HEK293T (cell line): ENCODE results near the gene KIRREL3.

Experiments
- CTCF ChIA-PET: fragments of 350-600 bp; formaldehyde crosslinking; extraction: SDS; loops from one replicate; lab custom pipeline; 2021; ENCODE audit warnings: antibody characterized with exemption, inconsistent platforms; lab: Yijun Ruan, JAX
- POLR2A ChIA-PET: fragments of 350-600 bp; formaldehyde crosslinking; extraction: SDS; loops from one replicate; lab custom pipeline; 2020; ENCODE audit warnings: antibody characterized with exemption, inconsistent platforms; lab: Yijun Ruan, JAX
- DNase-seq: peaks from one replicate; pipeline ENCODE4 v3.0.0; 2012; ENCODE audit warnings: mixed read lengths; ENCODE audit errors: extremely low spot score
- ARNT ChIP-seq: fragments of 450-650 bp; IDR thresholded peaks from 2 replicates; pipeline ENCODE4 v1.6.1; 2017; ENCODE audit warnings: mild to moderate bottlenecking
- BHLHE40 ChIP-seq: fragments of 450-650 bp; IDR thresholded peaks from 2 replicates; pipeline ENCODE4 v1.6.1; 2016; ENCODE audit warnings: mild to moderate bottlenecking, moderate library complexity, borderline replicate concordance
- CTBP1 ChIP-seq: fragments of 450-650 bp; IDR thresholded peaks from 2 replicates; pipeline ENCODE4 v1.6.1; 2016; ENCODE audit warnings: borderline replicate concordance
- ELF4 ChIP-seq: fragments of 450-650 bp; IDR thresholded peaks from 2 replicates; pipeline ENCODE4 v1.6.1; 2017; ENCODE audit warnings: antibody characterized with exemption
- FOXA1 ChIP-seq: fragments of 450-650 bp; IDR thresholded peaks from 2 replicates; pipeline ENCODE4 v1.6.1; 2016; ENCODE audit warnings: mild to moderate bottlenecking
- FOXK2 ChIP-seq: fragments of 450-650 bp; IDR thresholded peaks from 2 replicates; pipeline ENCODE4 v1.6.1; 2016; ENCODE audit warnings: mild to moderate bottlenecking
- FOXM1 ChIP-seq: fragments of 450-650 bp; IDR thresholded peaks from 2 replicates; pipeline ENCODE4 v1.6.1; 2017; ENCODE audit warnings: mild to moderate bottlenecking, borderline replicate concordance
- HDGF ChIP-seq: fragments of 450-650 bp; IDR thresholded peaks from 2 replicates; pipeline ENCODE4 v1.6.1; 2017; ENCODE audit warnings: antibody characterized with exemption, borderline replicate concordance
- L3MBTL2 ChIP-seq: fragments of 450-650 bp; conservative IDR thresholded peaks from 2 replicates; pipeline ENCODE4 v1.6.1; 2016; ENCODE audit warnings: mild to moderate bottlenecking
- LEF1 ChIP-seq: fragments of 450-650 bp; IDR thresholded peaks from 2 replicates; pipeline ENCODE4 v1.6.1; 2017; ENCODE audit warnings: mild to moderate bottlenecking, borderline replicate concordance
- NFRKB ChIP-seq: fragments of 450-650 bp; IDR thresholded peaks from 2 replicates; pipeline ENCODE4 v1.6.1; 2016; ENCODE audit warnings: mild to moderate bottlenecking, moderate library complexity
- PKNOX1 ChIP-seq: fragments of 450-650 bp; IDR thresholded peaks from 2 replicates; pipeline ENCODE4 v1.6.1; 2016
- SP1 ChIP-seq: fragments of 450-650 bp; IDR thresholded peaks from 2 replicates; pipeline ENCODE4 v1.6.1; 2017
- SUZ12 ChIP-seq: fragments of 450-650 bp; IDR thresholded peaks from 2 replicates; pipeline ENCODE4 v1.6.1; 2016; ENCODE audit warnings: mild to moderate bottlenecking
- TARDBP ChIP-seq: fragments of 450-650 bp; IDR thresholded peaks from 2 replicates; pipeline ENCODE4 v1.6.1; 2016
- ZNF384 ChIP-seq: fragments of 450-650 bp; IDR thresholded peaks from 2 replicates; pipeline ENCODE4 v1.6.1; 2016

KIRREL3 gene

GRCh38 chr11:126655807-126656128 is 344.8 kb downstream of the KIRREL3 start:
- DNase-seq = no peak
- CTCF ChIA-PET = no interaction called here
- POLR2A ChIA-PET = no interaction called here
- TF ChIP-seq CTBP1 = no peak
- no peak for TF ChIP-seq ZNF384
- TF ChIP-seq FOXK2 = no peak
- TF ChIP-seq FOXA1 = no peak
- no peak for TF ChIP-seq LEF1
- no peak for TF ChIP-seq TARDBP
- no peak for TF ChIP-seq SUZ12
- no peak for TF ChIP-seq PKNOX1
- TF ChIP-seq SP1 = no peak
- TF ChIP-seq ELF4 = no peak
- TF ChIP-seq ARNT = no peak
- no peak for TF ChIP-seq BHLHE40
- no peak for TF ChIP-seq HDGF

GRCh38 chr11:126654886-126655806 is 345.4 kb downstream of the KIRREL3 start:
- no peak for DNase-seq
- ChIA-PET POLR2A (no interaction called here), CTCF (no interaction called here)
- TF ChIP-seq BHLHE40 (no peak), FOXM1 (no peak), CTBP1 (no peak), ZNF384 (no peak), PKNOX1 (no peak), FOXK2 (no peak)

GRCh38 chr11:126653040-126653439 is 347.5 kb downstream of the KIRREL3 start:
- POLR2A ChIA-PET = no interaction called here
- CTCF ChIA-PET = interaction anchor here (0.6 kb wide), 1 partner anchor 169 kb away, joined by 3 read pairs; no protein-coding TSS in a partner anchor

GRCh38 chr11:126647735-126648134 is 352.8 kb downstream of the KIRREL3 start:
- no peak for TF ChIP-seq LEF1
- TF ChIP-seq PKNOX1 = no peak
- no peak for TF ChIP-seq FOXK2
- TF ChIP-seq ZNF384 = no peak
- no peak for TF ChIP-seq TARDBP
- no peak for TF ChIP-seq ARNT
- no peak for TF ChIP-seq BHLHE40
- TF ChIP-seq L3MBTL2 = no peak
- TF ChIP-seq HDGF = no peak
- TF ChIP-seq FOXM1 = no peak
- TF ChIP-seq SUZ12 = no peak
- no peak for TF ChIP-seq CTBP1
- TF ChIP-seq NFRKB = no peak
- TF ChIP-seq FOXA1 = no peak
- CTCF ChIA-PET = no interaction called here
- POLR2A ChIA-PET = no interaction called here
- DNase-seq = no peak

More at GRCh38 chr11:126653040-126653439, 347.5 kb downstream of the KIRREL3 start:
- TF ChIP-seq NFRKB (no peak), ZNF384 (no peak), FOXA1 (no peak), TARDBP (no peak), SUZ12 (no peak), PKNOX1 (no peak), SP1 (no peak), CTBP1 (no peak), LEF1 (no peak), ELF4 (no peak), ARNT (no peak), BHLHE40 (no peak), FOXK2 (no peak), FOXM1 (no peak)
- DNase-seq = no peak

GRCh38 chr11:126646701-126647557 is 353.6 kb downstream of the KIRREL3 start:
- no peak for DNase-seq
- ChIA-PET POLR2A (no interaction called here), CTCF (no interaction called here)
- no peak for TF ChIP-seq FOXK2
- no peak for TF ChIP-seq LEF1
- no peak for TF ChIP-seq TARDBP
- no peak for TF ChIP-seq FOXM1
- no peak for TF ChIP-seq L3MBTL2
- TF ChIP-seq ARNT = no peak
- no peak for TF ChIP-seq PKNOX1
- TF ChIP-seq CTBP1 = no peak
- no peak for TF ChIP-seq ELF4
- no peak for TF ChIP-seq BHLHE40
- TF ChIP-seq ZNF384 = no peak
- TF ChIP-seq HDGF = no peak
- TF ChIP-seq NFRKB = no peak
- no peak for TF ChIP-seq SP1
